WTC11 (cell line): ENCODE results near the gene KDM6B. TPM values are rescaled to one million over a fixed set of nuclear protein-coding genes. Genes with fewer than 3 reads are reported as not detected.

Experiments
- ATAC-seq: fragments of 200-7000 bp; cut with Tn5 transposase; 2 replicates; pipeline ENCODE4 v1.10.0; 2021; ENCODE audit warnings: mild to moderate bottlenecking, moderate library complexity
- CTCF ChIA-PET: fragments of 300-600 bp; sonication (Branson Sonifier 250); formaldehyde crosslinking; loops from one replicate; lab custom pipeline; 2021; ENCODE audit warnings: antibody characterized with exemption; lab: Charles Lee
- POLR2A ChIA-PET: fragments of 350-600 bp; sonication (Branson Sonifier 250); formaldehyde crosslinking; loops from one replicate; lab custom pipeline; 2021; ENCODE audit warnings: antibody characterized with exemption; lab: Charles Lee
- DNase-seq: peaks from one replicate; pipeline ENCODE4 v3.0.0; 2021; ENCODE audit warnings: low spot score
- H3K27ac Mint-ChIP-seq: 2 replicates; pipeline ENCODE4 v1.8.0; 2021; ENCODE audit warnings: mixed read lengths
- H3K27me3 Mint-ChIP-seq: 2 replicates; pipeline ENCODE4 v1.8.0; 2021; ENCODE audit warnings: low read depth, mild to moderate bottlenecking, moderate library complexity, mixed read lengths
- H3K36me3 Mint-ChIP-seq: 2 replicates; pipeline ENCODE4 v1.8.0; 2021; ENCODE audit warnings: mixed read lengths
- H3K4me1 Mint-ChIP-seq: 2 replicates; pipeline ENCODE4 v1.8.0; 2022; ENCODE audit warnings: mixed read lengths
- H3K4me3 Mint-ChIP-seq: 2 replicates; pipeline ENCODE4 v1.8.0; 2021; ENCODE audit warnings: mild to moderate bottlenecking, moderate library complexity, mixed read lengths
- H3K9me3 Mint-ChIP-seq: 2 replicates; pipeline ENCODE4 v1.8.0; 2021; ENCODE audit warnings: mixed read lengths
- ARID4B ChIP-seq: sonication (generic); formaldehyde crosslinking; IDR thresholded peaks from 2 replicates; pipeline ENCODE4 v1.8.0; 2023; ENCODE audit warnings: missing genetic modification reagents, mild to moderate bottlenecking, borderline replicate concordance
- ATF1 ChIP-seq: sonication (generic); formaldehyde crosslinking; IDR thresholded peaks from 2 replicates; pipeline ENCODE4 v1.8.1; 2023; ENCODE audit warnings: mild to moderate bottlenecking, moderate library complexity, missing genetic modification reagents
- ATF6 ChIP-seq: sonication (generic); formaldehyde crosslinking; IDR thresholded peaks from 2 replicates; pipeline ENCODE4 v1.8.1; 2023; ENCODE audit warnings: mild to moderate bottlenecking, missing genetic modification reagents
- E2F1 ChIP-seq: sonication (generic); formaldehyde crosslinking; IDR thresholded peaks from 2 replicates; pipeline ENCODE4 v1.8.0; 2022; ENCODE audit warnings: mild to moderate bottlenecking, missing genetic modification reagents
- FOXP1 ChIP-seq: sonication (generic); formaldehyde crosslinking; IDR thresholded peaks from 2 replicates; pipeline ENCODE4 v1.8.0; 2022; ENCODE audit warnings: missing genetic modification reagents, mild to moderate bottlenecking, moderate library complexity, borderline replicate concordance
- GRHL2 ChIP-seq: fragments of 250-450 bp; sonication (Bioruptor Pico); IDR thresholded peaks from 2 replicates; pipeline ENCODE4 v1.8.0; 2022; ENCODE audit warnings: mild to moderate bottlenecking, moderate library complexity; ENCODE audit not compliant: insufficient replicate concordance, severe bottlenecking
- JUN ChIP-seq: sonication (generic); formaldehyde crosslinking; IDR thresholded peaks from 2 replicates; pipeline ENCODE4 v1.8.0; 2023; ENCODE audit warnings: mild to moderate bottlenecking, missing genetic modification reagents
- MLX ChIP-seq: sonication (generic); formaldehyde crosslinking; IDR thresholded peaks from 2 replicates; pipeline ENCODE4 v1.8.1; 2023; ENCODE audit warnings: mild to moderate bottlenecking, missing genetic modification reagents, moderate library complexity
- MYBL2 ChIP-seq: sonication (generic); formaldehyde crosslinking; IDR thresholded peaks from 2 replicates; pipeline ENCODE4 v1.8.1; 2023; ENCODE audit warnings: mild to moderate bottlenecking, moderate library complexity, missing genetic modification reagents
- NFE2L1 ChIP-seq: sonication (generic); formaldehyde crosslinking; IDR thresholded peaks from 2 replicates; pipeline ENCODE4 v1.8.1; 2023; ENCODE audit warnings: missing genetic modification reagents
- OVOL2 ChIP-seq: fragments of 250-450 bp; sonication (Bioruptor Pico); IDR thresholded peaks from 2 replicates; pipeline ENCODE4 v1.9.0; 2021; ENCODE audit warnings: mild to moderate bottlenecking, borderline replicate concordance
- RELA ChIP-seq: sonication (generic); formaldehyde crosslinking; IDR thresholded peaks from 2 replicates; pipeline ENCODE4 v1.8.1; 2022; ENCODE audit warnings: missing genetic modification reagents, mild to moderate bottlenecking, borderline replicate concordance
- RORB ChIP-seq: fragments of 250-450 bp; sonication (Bioruptor Pico); IDR thresholded peaks from 2 replicates; pipeline ENCODE4 v1.9.0; 2021; ENCODE audit warnings: mild to moderate bottlenecking
- SMAD3 ChIP-seq: sonication (generic); formaldehyde crosslinking; IDR thresholded peaks from 2 replicates; pipeline ENCODE4 v1.8.0; 2022; ENCODE audit warnings: missing genetic modification reagents, mild to moderate bottlenecking, borderline replicate concordance
- TCF7 ChIP-seq: sonication (generic); formaldehyde crosslinking; IDR thresholded peaks from 2 replicates; pipeline ENCODE4 v1.8.0; 2022; ENCODE audit warnings: mild to moderate bottlenecking, low read depth, missing genetic modification reagents, moderate library complexity
- TEAD1 ChIP-seq: sonication (generic); formaldehyde crosslinking; IDR thresholded peaks from 2 replicates; pipeline ENCODE4 v1.8.0; 2022; ENCODE audit warnings: mild to moderate bottlenecking, missing genetic modification reagents
- USF2 ChIP-seq: sonication (generic); formaldehyde crosslinking; IDR thresholded peaks from 2 replicates; pipeline ENCODE4 v1.8.1; 2023; ENCODE audit warnings: mild to moderate bottlenecking, missing genetic modification reagents, moderate library complexity
- ZNF263 ChIP-seq: sonication (generic); formaldehyde crosslinking; IDR thresholded peaks from 2 replicates; pipeline ENCODE4 v1.8.1; 2022; ENCODE audit warnings: low read depth, mild to moderate bottlenecking, moderate library complexity, missing genetic modification reagents
- ZNF317 ChIP-seq: sonication (generic); formaldehyde crosslinking; IDR thresholded peaks from 2 replicates; pipeline ENCODE4 v1.8.1; 2023; ENCODE audit warnings: low read depth, mild to moderate bottlenecking, moderate library complexity, missing genetic modification reagents, borderline replicate concordance
- ZNF425 ChIP-seq: fragments of 250-450 bp; sonication (Bioruptor Pico); conservative IDR thresholded peaks from 2 replicates; pipeline ENCODE4 v1.9.0; 2021; ENCODE audit warnings: mild to moderate bottlenecking
- total RNA-seq: library from RNA; stranded (reverse); gene quantifications from 3 replicates; pipeline ENCODE4 v1.2.3, GENCODE V29; 2021

KDM6B gene
- total RNA-seq, 1 experiment from 2014 or later: 13.2 TPM

- no peaks in the 10 kb centered on the region for H3K9me3 Mint-ChIP-seq
- ChIA-PET CTCF (interaction anchor here (2.7 kb wide), 1 partner anchor 88 kb away, joined by 12 read pairs; no protein-coding TSS in a partner anchor), POLR2A (no interaction called here)
- H3K27ac Mint-ChIP-seq: no peak overlapping the region
- ATAC-seq: no peak
- no peaks in the 10 kb centered on the region for H3K36me3 Mint-ChIP-seq
- no peak for DNase-seq
- H3K4me3 Mint-ChIP-seq: no peak overlapping the region
- H3K4me1 Mint-ChIP-seq: peaks cover 12% of the 10 kb centered on the region
- peaks cover 65% of the 10 kb centered on the region for H3K27me3 Mint-ChIP-seq
- TF ChIP-seq RELA (CRISPR knock-in tag) (no peak), SMAD3 (CRISPR knock-in tag) (no peak), FOXP1 (CRISPR knock-in tag) (no peak), ATF6 (CRISPR knock-in tag) (no peak), ZNF317 (CRISPR knock-in tag) (no peak), MYBL2 (CRISPR knock-in tag) (no peak), TCF7 (no peak), NFE2L1 (no peak), MLX (CRISPR knock-in tag) (no peak), ATF1 (CRISPR knock-in tag) (no peak), ZNF263 (CRISPR knock-in tag) (no peak), E2F1 (CRISPR knock-in tag) (no peak), JUN (CRISPR knock-in tag) (no peak), TEAD1 (CRISPR knock-in tag) (no peak), RORB (CRISPR knock-in tag) (no peak), ARID4B (CRISPR knock-in tag) (no peak), OVOL2 (no peak), USF2 (CRISPR knock-in tag) (no peak), GRHL2 (CRISPR knock-in tag) (no peak), ZNF425 (CRISPR knock-in tag) (no peak)
These were observed 2.8 kb upstream of the KDM6B start for GRCh38 chr17:7831233-7831632.
